Skin epidermis (tissue), 12 donors: ENCODE data around the gene ALOX5AP.

Experiments used
- H3K27ac ChIP-seq, 21 experiments: fragments of 200-600 bp; sonication (generic) in 11 of 21; one replicate each; pipeline ENCODE4 v1.5.0; 2020; ENCODE audit warnings: mild to moderate bottlenecking in 3 of 21, inconsistent platforms in 2 of 21, moderate library complexity in 2 of 21
- H3K4me3 ChIP-seq, 7 experiments: fragments of 200-600 bp; sonication (generic) in 2 of 7; one replicate each; pipeline ENCODE4 v1.5.0; 2020; ENCODE audit warnings: inconsistent platforms in 2 of 7, mild to moderate bottlenecking in 2 of 7, moderate library complexity in 1 of 7

Gene ALOX5AP

GRCh38 chr13:30712536-30713532 is 22.5 kb upstream of the ALOX5AP start:
- peak overlapping the region in 5 of 21 experiments; percentile 3 to 62 (median 42) for H3K27ac ChIP-seq
- H3K4me3 ChIP-seq = no peak overlapping the region

GRCh38 chr13:30714629-30715371 is 20.5 kb upstream of the ALOX5AP start:
- Histone ChIP-seq H3K27ac (no peak overlapping the region), H3K4me3 (no peak overlapping the region)

GRCh38 chr13:30715372-30715756 is 20.0 kb upstream of the ALOX5AP start:
- Histone ChIP-seq H3K4me3 (no peak overlapping the region), H3K27ac (no peak overlapping the region)

- Histone ChIP-seq H3K4me3 (no peak overlapping the region), H3K27ac (no peak overlapping the region)
Observed at GRCh38 chr13:30715837-30716236, 19.5 kb upstream of the ALOX5AP start.

GRCh38 chr13:30718661-30719524 is 16.4 kb upstream of the ALOX5AP start:
- peak overlapping the region in 2 of 21 experiments; percentile 16 to 23 for H3K27ac ChIP-seq

GRCh38 chr13:30719525-30719914 is 15.8 kb upstream of the ALOX5AP start:
- no peak overlapping the region for H3K4me3 ChIP-seq
- peak overlapping the region in 3 of 21 experiments; percentile 15 to 28 (median 16) for H3K27ac ChIP-seq

More at GRCh38 chr13:30718661-30719524, 16.4 kb upstream of the ALOX5AP start:
- no peak overlapping the region for H3K4me3 ChIP-seq

- Histone ChIP-seq H3K4me3 (no peak overlapping the region), H3K27ac (peak overlapping the region in 3 of 21 experiments; percentile 15 to 28 (median 16))
Observed at GRCh38 chr13:30720172-30720869, 15.0 kb upstream of the ALOX5AP start.

- H3K4me3 ChIP-seq = no peak overlapping the region
- H3K27ac ChIP-seq = no peak overlapping the region
Observed at GRCh38 chr13:30721936-30722335, 13.4 kb upstream of the ALOX5AP start.

GRCh38 chr13:30722361-30722760 is 13.0 kb upstream of the ALOX5AP start:
- no peak overlapping the region for H3K4me3 ChIP-seq
- no peak overlapping the region for H3K27ac ChIP-seq

- no peak overlapping the region for H3K4me3 ChIP-seq
- H3K27ac ChIP-seq = no peak overlapping the region
Observed at GRCh38 chr13:30724778-30725177, 10.6 kb upstream of the ALOX5AP start.

- no peak overlapping the region for H3K27ac ChIP-seq
Observed at GRCh38 chr13:30725326-30726085, 9.8 kb upstream of the ALOX5AP start.

GRCh38 chr13:30726192-30726591 is 9.2 kb upstream of the ALOX5AP start:
- H3K4me3 ChIP-seq = no peak overlapping the region
- no peak overlapping the region for H3K27ac ChIP-seq

More at GRCh38 chr13:30725326-30726085, 9.8 kb upstream of the ALOX5AP start:
- no peak overlapping the region for H3K4me3 ChIP-seq

GRCh38 chr13:30727491-30728355 is 7.6 kb upstream of the ALOX5AP start:
- no peak overlapping the region for H3K4me3 ChIP-seq

GRCh38 chr13:30729801-30730200 is 5.5 kb upstream of the ALOX5AP start:
- Histone ChIP-seq H3K4me3 (no peak overlapping the region), H3K27ac (no peak overlapping the region)

More at GRCh38 chr13:30727491-30728355, 7.6 kb upstream of the ALOX5AP start:
- no peak overlapping the region for H3K27ac ChIP-seq

- no peak overlapping the region for H3K27ac ChIP-seq
- H3K4me3 ChIP-seq = no peak overlapping the region
Observed at GRCh38 chr13:30730526-30730925, 4.8 kb upstream of the ALOX5AP start.

- Histone ChIP-seq H3K4me3 (no peak overlapping the region), H3K27ac (no peak overlapping the region)
Observed at GRCh38 chr13:30731361-30732045, 3.8 kb upstream of the ALOX5AP start.

- Histone ChIP-seq H3K27ac (no peak overlapping the region), H3K4me3 (no peak overlapping the region)
Observed at GRCh38 chr13:30732046-30732390, 3.3 kb upstream of the ALOX5AP start.
